Measurements from ENCODE around the gene MAST3. TPM values are rescaled to one million over a fixed set of nuclear protein-coding genes. Genes with fewer than 3 reads are reported as not detected.

The MAST3 gene
- total RNA-seq, 1 experiment from 2014 or later: 14.1 TPM

DNA sequence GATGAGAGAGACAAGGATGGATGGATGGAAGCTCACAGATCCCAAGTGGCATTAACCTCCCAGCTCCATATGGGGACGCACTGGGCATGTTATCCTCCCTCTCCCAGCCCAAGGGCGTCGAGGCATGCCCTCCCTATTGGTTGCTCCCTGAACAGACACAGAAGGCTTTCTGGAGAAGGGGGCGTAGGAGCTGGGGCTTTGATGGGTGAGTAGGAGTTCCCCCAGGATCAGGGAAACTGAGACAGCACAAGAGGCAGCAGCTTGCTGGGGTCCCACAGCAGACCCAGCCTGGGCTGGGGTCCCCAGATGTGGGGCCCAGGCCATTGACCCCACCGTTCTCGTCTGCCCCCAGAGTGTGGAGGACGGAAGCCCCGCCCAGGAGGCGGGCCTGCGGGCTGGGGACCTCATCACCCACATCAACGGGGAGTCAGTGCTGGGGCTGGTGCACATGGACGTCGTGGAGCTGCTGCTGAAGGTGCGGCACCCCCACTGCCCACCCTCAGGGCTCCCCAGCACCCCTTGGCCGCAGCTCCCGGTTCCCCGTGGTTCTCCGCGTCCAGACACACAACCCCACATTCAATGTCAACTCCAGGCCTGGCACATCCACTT is 47.9 kb downstream of the MAST3 start:
- H3K27me3 ChIP-seq (ENCODE audit: insufficient read depth, low read depth): no peaks in the 10 kb centered on the region
- H2AFZ ChIP-seq: no peak overlapping the region
- no peak overlapping the region for H3K4me2 ChIP-seq
- no peaks in the 10 kb centered on the region for H3K9me2 ChIP-seq (ENCODE audit: insufficient read depth)
- no peak for DNase-seq
- BruUV-seq (replicated peaks): no TSS peak
- no peaks in the 10 kb centered on the region for H3K36me3 ChIP-seq (ENCODE audit: low read depth)
- no peaks in the 10 kb centered on the region for H3K79me2 ChIP-seq (ENCODE audit: low read depth)
- no peak overlapping the region for H3K4me3 ChIP-seq
- intact Hi-C loops (cut with micrococcal nuclease; ENCODE audit: unreplicated experiment): no loop called here
- H3K9me3 ChIP-seq (ENCODE audit: insufficient read depth, low read depth): no peaks in the 10 kb centered on the region
- 0 out of 2 replicates have a peak, but pooled peaks cover 5% of the 10 kb centered on the region for H3F3A ChIP-seq (ENCODE audit: insufficient read depth, low read depth)
- ChIA-PET POLR2A (ENCODE audit: unreplicated experiment) (no interaction called here), CTCF (no interaction called here)
- no peaks in the 10 kb centered on the region for H4K20me1 ChIP-seq (ENCODE audit: insufficient read depth)
- no peaks in the 10 kb centered on the region for H3K4me1 ChIP-seq (replicated peaks; ENCODE audit: insufficient read depth)
- H3K27ac ChIP-seq: no peak overlapping the region
- no peak for TF ChIP-seq CTCF (conservative IDR thresholded peaks at IDR 0.05)
- no peak for TF ChIP-seq EZH2 (IDR thresholded peaks at IDR 0.05; ENCODE audit: low read depth)

DNA sequence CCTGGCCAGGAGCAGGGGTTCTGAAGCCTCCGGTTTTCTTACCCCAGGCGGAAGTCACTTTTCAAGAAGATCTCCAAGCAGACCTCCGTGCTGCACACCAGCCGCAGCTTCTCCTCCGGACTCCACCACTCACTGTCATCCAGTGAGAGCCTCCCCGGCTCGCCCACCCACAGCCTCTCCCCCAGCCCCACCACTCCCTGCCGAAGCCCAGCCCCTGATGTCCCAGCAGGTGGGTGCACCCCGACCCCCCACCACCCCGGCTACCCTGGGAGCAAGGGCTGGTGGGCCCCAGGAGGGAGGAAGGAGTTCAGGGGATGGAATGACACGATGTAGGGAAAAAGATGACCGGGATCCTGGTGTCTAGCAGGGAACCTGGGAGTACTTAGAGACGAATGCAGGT is 49.8 kb downstream of the MAST3 start:
- no peaks in the 10 kb centered on the region for H3K79me2 ChIP-seq (ENCODE audit: low read depth)
- intact Hi-C loops (cut with micrococcal nuclease; ENCODE audit: unreplicated experiment): no loop called here

DNA sequence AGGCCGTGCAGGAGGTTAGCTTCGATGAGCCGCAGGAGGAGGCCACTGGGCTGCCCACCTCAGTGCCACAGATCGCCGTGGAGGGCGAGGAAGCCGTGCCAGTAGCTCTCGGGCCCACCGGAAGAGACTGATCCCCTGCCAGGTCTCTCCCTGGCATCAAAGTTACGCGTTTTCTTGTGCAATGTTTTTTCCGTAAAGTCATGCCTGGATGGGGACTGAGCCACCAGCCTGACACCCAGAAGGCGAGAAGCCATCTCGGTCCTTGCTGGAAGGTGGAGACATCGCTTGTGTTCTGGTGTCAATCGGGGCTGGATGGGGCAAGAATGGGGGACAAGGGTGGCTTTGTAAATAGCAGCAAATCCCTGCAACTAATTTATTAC is 52.0 kb downstream of the MAST3 start:
- ChIA-PET POLR2A (ENCODE audit: unreplicated experiment) (no interaction called here), CTCF (interaction anchor here (0.7 kb wide), 1 partner anchor 11 kb away, joined by 4 read pairs; no protein-coding TSS in a partner anchor)
- Histone ChIP-seq H3K36me3 (ENCODE audit: low read depth) (no peaks in the 10 kb centered on the region), H3K4me1 (replicated peaks; ENCODE audit: insufficient read depth) (peaks cover 14% of the 10 kb centered on the region), H3K9me3 (ENCODE audit: insufficient read depth, low read depth) (no peaks in the 10 kb centered on the region), H3K4me3 (no peak overlapping the region), H3F3A (ENCODE audit: insufficient read depth, low read depth) (peaks cover 25% of the 10 kb centered on the region), H3K4me2 (no peak overlapping the region), H2AFZ (no peak overlapping the region), H3K27ac (no peak overlapping the region), H3K27me3 (ENCODE audit: insufficient read depth, low read depth) (no peaks in the 10 kb centered on the region), H4K20me1 (ENCODE audit: insufficient read depth) (peaks cover 7% of the 10 kb centered on the region), H3K9me2 (ENCODE audit: insufficient read depth) (no peaks in the 10 kb centered on the region), H3K79me2 (ENCODE audit: low read depth) (peaks cover 15% of the 10 kb centered on the region)
- TF ChIP-seq CTCF (conservative IDR thresholded peaks at IDR 0.05) (no peak), EZH2 (IDR thresholded peaks at IDR 0.05; ENCODE audit: low read depth) (no peak)
- no peak for DNase-seq
- intact Hi-C loops (cut with micrococcal nuclease; ENCODE audit: unreplicated experiment): no loop called here
- no TSS peak for BruUV-seq (replicated peaks)

More for the DNA sequence above, 49.8 kb downstream of the MAST3 start:
- H3K4me3 ChIP-seq: no peak overlapping the region
- no peaks in the 10 kb centered on the region for H3K9me3 ChIP-seq (ENCODE audit: insufficient read depth, low read depth)
- no peaks in the 10 kb centered on the region for H3K9me2 ChIP-seq (ENCODE audit: insufficient read depth)
- no peaks in the 10 kb centered on the region for H3K36me3 ChIP-seq (ENCODE audit: low read depth)
- no peak overlapping the region for H3K27ac ChIP-seq
- no peak for DNase-seq
- TF ChIP-seq CTCF (conservative IDR thresholded peaks at IDR 0.05) (no peak), EZH2 (IDR thresholded peaks at IDR 0.05; ENCODE audit: low read depth) (no peak)
- ChIA-PET POLR2A (ENCODE audit: unreplicated experiment) (no interaction called here), CTCF (interaction anchor here (0.7 kb wide), 1 partner anchor 37 kb away, joined by 5 read pairs; no protein-coding TSS in a partner anchor)
- peaks cover 21% of the 10 kb centered on the region for H3F3A ChIP-seq (ENCODE audit: insufficient read depth, low read depth)
- no peak overlapping the region for H2AFZ ChIP-seq
- H3K4me1 ChIP-seq (replicated peaks; ENCODE audit: insufficient read depth): peaks cover 9% of the 10 kb centered on the region
- no peaks in the 10 kb centered on the region for H4K20me1 ChIP-seq (ENCODE audit: insufficient read depth)
- H3K4me2 ChIP-seq: no peak overlapping the region
- no TSS peak for BruUV-seq (replicated peaks)
- H3K27me3 ChIP-seq (ENCODE audit: insufficient read depth, low read depth): no peaks in the 10 kb centered on the region

All from PC-9 (cell line).